Kidney tubule cell (primary cell): ENCODE results near the gene IGFBP1.
A peak's percentile ranks its signal among the peaks of the same experiment; 100 is the strongest.

ENCODE experiments used
- DNase-seq: peaks from one replicate; pipeline ENCODE4 v3.0.0-alpha.2; 2018; ENCODE audit warnings: low spot score

Gene IGFBP1

DNA sequence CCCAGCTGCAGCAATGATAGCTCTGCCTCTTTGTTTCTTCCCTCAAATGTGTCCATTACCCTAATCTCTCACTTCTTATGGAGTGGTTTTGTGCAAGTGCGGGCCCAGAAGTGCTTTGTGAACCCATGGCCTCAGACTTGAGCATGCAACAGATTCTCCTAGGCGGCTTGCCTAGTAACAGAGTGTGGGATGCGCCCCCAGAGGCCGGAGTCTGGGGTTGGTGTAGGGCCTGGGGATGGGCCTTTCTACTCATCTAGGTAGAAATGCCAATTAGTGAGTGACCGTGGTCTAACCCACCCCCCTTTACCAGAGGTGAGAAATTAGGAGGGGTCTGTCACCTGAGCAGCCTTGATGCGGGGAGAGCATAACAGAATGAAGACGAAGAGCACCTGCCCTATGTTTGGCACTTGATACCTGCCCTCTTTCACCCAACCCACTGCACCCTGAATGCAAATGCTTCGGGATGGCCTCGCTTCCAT lies 7.0 kb upstream of the IGFBP1 start:
- no peak for DNase-seq

DNA sequence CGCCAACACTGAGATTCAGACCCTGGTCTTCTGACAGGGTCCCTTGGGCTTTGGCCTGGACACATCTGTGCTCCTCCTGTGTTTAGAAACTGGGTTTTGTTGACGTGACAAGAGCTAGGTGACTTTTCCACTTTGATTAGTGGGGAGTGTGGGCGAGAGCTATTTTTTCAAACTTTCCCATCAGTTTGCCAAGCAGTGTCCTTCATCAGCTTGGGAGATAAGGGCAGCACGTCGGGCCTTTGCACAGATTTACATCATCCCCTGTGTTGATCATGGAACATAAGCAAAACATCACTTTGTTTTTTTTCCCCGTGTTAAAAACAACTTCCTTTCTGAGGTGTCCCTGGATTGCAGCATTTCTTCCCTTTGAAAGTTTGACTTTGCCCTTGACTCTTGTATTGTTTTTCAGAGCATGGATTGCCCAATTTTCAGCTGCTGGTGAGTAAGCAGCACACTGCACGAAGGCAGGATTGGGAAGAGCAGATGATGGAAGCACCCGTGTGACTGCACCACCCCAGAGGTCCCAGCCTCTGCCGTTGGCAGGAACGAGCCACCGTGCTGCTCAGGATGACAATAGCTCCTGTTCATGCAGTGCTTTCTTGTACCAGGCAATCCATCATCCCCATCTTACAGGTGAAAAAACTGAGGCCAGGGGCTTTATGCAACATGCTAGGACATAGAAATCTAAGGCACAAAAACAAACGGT lies 6.4 kb upstream of the IGFBP1 start:
- peak; percentile 15 for DNase-seq

DNA sequence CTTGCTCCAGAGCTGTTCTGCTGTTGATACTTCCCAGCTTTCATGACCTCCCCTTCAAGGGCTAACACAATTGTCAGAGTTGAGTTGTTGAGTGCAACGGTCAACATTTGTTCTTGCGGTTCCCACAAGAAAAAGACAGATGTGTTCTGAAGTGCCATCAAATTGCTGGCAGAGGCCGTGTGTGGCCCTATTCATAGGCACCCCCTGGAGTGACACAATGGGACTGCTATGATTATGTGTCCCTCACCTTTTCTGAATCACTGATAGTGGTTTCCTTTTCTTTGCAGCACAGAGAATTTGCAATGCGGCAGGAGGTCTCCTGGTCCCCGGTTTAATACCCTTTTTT lies 5.8 kb upstream of the IGFBP1 start:
- DNase-seq = no peak

- peak; percentile 54 for DNase-seq
Observed at GRCh38 chr7:45884136-45884535, 4.2 kb upstream of the IGFBP1 start.

- peak; percentile 71 for DNase-seq
Observed at GRCh38 chr7:45885264-45885882, 2.9 kb upstream of the IGFBP1 start.

- DNase-seq = peak; percentile 29
Observed at GRCh38 chr7:45886931-45887667, 1.2 kb upstream of the IGFBP1 start.

DNA sequence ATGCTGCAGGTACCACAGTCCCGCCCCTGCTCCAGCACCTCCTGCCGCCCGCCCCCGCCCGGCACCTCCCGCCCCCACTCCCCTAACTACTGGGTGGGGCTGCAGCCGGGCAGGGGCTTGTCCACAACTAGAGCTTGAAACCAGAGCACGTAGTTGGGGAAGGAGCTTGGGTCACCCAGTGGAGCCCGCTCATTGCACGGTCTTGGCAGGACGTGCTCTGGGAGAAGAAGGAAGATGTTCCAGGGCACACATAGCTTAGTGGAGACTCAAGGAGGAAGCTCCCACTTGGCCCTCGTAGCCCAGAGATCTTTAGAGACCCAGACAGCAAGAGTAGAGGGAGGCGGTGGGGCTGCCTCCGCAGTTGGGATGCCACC lies 692 bp downstream of the IGFBP1 start:
- no peak for DNase-seq

DNA sequence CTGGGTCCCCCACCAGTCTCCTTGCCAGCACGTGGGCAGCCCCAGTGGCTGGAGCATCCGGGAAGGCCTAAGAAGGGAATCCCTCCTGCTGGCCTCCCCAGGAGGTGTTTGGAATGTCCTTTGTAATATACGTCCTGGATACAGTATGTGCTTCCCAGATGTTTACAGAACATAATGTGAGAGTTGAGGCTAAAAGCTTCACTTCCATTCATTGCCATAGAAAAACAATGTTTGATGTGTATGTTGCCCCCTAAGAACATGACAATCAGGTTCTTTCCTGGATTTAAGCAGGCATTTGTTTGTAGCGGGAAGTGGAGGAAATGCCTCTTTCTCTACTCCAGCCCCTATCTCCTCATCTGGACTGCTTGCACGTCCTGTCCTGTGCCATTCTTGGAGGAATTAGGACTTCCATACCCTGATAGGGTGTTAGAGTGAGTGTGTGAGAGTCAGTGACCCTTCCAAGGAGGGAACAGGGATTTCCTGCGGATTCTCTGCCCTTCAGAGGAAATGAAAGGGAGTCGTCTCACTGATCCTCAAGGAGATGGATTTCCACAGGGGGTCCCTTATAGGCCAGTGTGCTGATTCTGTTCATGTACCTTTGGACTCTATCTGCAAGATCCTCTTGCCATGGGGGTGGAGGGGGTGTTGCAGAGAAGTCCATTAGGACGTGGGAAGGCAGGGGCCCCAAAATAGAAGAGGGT lies 1.2 kb downstream of the IGFBP1 start:
- no peak for DNase-seq

DNA sequence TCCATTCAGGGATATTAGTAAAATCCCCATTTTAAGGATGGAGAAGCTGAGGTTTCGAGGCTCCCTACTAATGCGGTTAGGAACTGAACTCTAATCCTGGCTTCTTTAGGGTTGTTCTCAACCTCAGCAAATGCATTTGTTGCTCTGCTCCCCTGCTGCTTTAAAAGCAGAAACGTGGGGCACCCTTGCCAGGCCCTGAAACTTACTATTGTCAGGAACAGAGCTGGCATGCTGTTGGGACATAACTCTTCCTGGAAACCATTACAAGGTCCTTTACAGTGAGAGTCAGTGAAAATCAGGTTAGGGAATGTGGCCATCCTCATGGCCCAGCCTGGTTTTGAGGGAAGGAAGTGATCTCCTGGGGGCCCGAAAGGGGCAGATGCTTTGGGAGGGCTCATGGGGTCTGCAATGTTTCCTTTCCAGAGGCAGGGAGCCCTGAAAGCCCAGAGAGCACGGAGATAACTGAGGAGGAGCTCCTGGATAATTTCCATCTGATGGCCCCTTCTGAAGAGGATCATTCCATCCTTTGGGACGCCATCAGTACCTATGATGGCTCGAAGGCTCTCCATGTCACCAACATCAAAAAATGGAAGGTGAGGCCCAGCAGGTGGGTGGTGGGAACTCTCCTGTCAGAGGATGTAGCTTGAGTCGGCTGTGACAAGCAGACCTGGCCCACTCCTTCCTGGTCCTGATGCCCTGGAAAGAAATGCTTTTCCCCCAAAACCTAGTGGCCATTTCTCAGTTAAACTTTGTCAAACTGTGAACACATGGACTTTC lies 2.0 kb downstream of the IGFBP1 start:
- no peak for DNase-seq

- peak; percentile 50 for DNase-seq
Observed at GRCh38 chr7:45890902-45891461, 2.7 kb downstream of the IGFBP1 start.

DNA sequence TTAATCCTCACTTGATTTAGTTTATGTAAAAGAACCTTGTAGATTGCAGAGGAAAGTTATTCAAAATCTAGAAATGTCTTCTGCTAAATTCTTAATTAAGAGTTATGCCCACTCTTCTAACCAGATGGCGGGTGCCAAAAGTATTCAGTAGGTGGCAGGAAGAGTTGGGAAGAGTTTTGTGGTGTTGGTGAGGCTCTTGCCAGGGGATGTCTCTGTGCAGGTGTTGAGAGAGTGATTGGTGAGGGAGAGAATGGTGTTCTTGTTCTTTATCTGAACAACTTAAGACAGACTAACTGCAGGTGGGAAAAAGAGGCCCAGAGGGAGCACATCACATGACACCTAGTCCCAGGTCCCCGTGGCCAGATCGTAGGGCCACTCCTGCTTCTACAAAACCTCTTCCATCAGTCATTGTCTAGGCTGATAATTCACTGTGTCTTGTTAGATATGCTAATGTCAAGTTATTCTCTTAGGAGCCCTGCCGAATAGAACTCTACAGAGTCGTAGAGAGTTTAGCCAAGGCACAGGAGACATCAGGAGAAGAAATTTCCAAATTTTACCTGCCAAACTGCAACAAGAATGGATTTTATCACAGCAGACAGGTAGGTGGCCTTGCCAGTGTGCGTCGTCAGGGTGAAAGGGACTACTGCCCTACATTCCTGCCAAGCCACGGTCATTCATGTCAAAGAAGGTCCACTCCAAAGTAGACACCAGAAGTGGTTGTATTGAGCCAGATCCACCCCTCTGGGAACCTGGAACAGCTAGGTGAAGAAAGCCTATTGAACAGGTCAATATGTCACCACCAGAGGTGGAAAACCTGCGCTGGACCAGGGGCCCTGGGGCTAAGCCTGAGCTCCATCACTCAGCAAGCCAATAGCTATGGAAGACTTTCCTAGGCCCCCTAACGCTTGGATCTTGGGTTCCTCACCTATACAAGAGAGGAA lies 3.4 kb downstream of the IGFBP1 start:
- no peak for DNase-seq

GRCh38 chr7:45892407-45893035 lies 4.2 kb downstream of the IGFBP1 start:
- DNase-seq = no peak

DNA sequence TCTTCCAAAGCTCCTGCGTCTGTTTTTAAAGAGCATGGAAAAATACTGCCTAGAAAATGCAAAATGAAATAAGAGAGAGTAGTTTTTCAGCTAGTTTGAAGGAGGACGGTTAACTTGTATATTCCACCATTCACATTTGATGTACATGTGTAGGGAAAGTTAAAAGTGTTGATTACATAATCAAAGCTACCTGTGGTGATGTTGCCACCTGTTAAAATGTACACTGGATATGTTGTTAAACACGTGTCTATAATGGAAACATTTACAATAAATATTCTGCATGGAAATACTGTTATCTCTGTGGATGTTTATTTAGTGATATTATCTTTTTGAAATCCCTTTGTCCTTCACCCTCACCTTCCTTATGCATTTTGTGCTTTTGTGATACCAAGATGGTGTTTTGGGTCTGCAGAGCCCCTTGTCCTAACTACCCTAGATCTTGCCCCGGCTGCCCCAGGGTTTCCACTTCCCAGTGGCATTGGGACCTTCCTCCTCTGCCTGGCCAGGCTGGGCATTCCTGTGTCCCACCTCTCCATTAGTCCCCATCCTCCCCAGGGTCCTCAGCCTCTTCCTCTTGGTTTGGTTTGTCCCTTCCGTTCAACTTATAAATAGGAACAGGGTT lies 5.2 kb downstream of the IGFBP1 start:
- DNase-seq = no peak

DNA sequence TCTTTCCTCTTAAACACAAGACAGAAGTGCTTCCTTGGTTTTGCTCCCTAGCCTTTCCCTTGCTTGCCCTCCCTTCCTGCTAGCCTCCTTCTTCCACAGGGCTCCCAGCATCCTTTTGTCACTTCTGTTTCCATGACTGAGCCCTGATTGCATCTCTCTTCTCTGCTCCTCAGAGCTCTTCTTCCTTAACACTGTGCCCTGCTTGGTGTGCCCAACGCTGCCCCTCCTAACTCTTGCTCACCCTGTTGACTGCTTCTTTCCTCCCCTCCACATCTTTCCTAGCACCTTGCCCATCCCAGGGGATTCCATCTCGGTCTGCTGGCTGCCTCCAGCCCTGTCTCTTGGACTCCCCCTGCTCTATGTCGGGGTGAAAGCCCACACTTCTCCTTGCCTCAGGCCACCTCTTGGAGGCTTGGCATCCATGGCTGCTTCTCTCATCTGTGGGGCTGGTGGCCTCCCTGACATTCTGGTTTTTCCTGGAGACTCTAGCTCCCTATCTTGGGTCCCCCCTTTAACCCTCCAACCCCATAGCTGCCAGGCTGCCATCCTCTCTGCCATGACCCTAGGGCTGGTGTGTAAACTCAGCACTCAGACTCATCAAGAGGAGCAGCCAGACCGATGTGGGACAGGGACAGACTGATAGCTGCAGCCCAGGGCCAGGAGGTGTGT lies 5.8 kb downstream of the IGFBP1 start:
- no peak for DNase-seq

DNA sequence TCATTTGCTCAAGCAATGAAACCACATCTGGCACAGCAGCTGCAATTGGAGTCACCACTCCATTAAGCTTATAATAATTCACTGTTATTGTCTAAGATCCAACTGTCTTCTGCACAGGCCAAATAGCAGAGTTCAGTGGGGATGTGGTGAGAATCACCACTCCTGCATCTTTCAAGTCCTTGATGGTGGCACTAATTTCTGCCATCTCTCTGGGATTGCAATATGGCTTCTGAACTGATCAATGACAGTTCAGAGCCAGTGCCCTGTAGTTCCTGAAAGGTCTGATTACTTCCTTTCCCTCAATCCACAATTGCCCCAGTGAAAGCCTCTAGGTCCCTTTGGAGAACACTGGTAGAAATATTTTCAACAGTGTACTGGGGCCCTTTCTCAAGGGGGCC lies 6.4 kb downstream of the IGFBP1 start:
- DNase-seq = no peak

- peak; percentile 75 for DNase-seq
Observed at GRCh38 chr7:45897042-45897690, 8.9 kb downstream of the IGFBP1 start.

- DNase-seq = no peak
Observed at GRCh38 chr7:45898222-45898621, 9.9 kb downstream of the IGFBP1 start.

DNA sequence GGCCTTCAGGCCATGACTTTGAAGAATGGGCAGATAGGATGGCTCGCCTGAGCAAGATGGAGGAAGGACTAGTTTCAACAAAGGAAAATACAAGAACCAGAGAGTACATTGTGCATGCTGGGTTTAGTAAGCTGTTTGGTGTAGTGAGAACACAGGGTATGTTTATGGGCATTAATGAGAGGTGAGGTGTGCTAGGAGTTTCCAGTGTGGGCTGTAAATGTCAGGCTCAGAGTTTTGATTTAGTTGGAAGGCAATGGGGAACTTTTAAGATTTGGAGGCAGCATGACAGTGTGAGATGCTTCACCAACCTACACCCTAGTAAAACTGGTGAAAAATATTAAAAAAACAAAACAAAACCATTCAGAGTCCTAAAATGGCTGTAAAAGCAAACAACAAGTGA lies 13.3 kb downstream of the IGFBP1 start:
- DNase-seq = no peak
